ENCODE results near the gene SCN10A. TPM values are rescaled to one million over a fixed set of nuclear protein-coding genes. Genes with fewer than 3 reads are reported as not detected.

Gene SCN10A
- total RNA-seq, 4 donors from 2014 or later = not detected

DNA sequence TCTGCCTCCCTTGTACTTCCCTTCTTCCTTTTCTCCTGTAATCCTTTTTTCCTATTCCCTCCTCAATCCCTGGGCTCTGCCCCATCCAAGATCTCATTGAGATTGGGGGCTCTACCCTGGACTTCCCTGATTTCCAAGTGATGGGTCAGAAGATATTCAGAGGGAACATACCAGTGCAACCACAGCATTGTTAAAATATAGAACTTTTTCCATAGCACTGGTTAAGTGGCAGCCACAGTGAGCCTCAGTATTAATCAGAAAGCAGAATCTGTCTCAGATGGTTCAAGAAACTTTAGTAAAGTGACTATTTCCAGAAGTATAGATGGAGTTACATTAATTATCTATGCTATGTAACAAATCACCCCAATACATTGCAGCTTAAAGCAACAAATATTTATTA lies 18.7 kb upstream of the SCN10A start:
- in situ Hi-C loops (cut with MboI; ENCODE audit: low pct_ligation_motif_present in 1 of 4, low pct_unique_long_range_greater_than_20kb in 1 of 4, low sequenced_read_pairs in 3 of 4) = no loop called here
- intact Hi-C loops (cut with DNase I; ENCODE audit: low total_unique reads) = no loop called here
- no peak for DNase-seq
- Histone ChIP-seq H3K36me3 (no peaks in the 10 kb centered on the region), H3K4me3 (no peak overlapping the region), H3K9me3 (no peaks in the 10 kb centered on the region), H3K27me3 (no peaks in the 10 kb centered on the region), H3K4me1 (peaks cover 0 to 2% (median 0%) of the 10 kb centered on the region in 4 donors), H3K27ac (no peak overlapping the region)
- TF ChIP-seq, protein P1, sequence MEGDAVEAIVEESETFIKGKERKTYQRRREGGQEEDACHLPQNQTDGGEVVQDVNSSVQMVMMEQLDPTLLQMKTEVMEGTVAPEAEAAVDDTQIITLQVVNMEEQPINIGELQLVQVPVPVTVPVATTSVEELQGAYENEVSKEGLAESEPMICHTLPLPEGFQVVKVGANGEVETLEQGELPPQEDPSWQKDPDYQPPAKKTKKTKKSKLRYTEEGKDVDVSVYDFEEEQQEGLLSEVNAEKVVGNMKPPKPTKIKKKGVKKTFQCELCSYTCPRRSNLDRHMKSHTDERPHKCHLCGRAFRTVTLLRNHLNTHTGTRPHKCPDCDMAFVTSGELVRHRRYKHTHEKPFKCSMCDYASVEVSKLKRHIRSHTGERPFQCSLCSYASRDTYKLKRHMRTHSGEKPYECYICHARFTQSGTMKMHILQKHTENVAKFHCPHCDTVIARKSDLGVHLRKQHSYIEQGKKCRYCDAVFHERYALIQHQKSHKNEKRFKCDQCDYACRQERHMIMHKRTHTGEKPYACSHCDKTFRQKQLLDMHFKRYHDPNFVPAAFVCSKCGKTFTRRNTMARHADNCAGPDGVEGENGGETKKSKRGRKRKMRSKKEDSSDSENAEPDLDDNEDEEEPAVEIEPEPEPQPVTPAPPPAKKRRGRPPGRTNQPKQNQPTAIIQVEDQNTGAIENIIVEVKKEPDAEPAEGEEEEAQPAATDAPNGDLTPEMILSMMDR (IDR thresholded peaks at IDR 0.05) = no peak
- no peak for TF ChIP-seq POLR2AphosphoS5 (IDR thresholded peaks at IDR 0.05)
- no peak for TF ChIP-seq EP300 (IDR thresholded peaks at IDR 0.05; ENCODE audit: low read depth)
- no peak for TF ChIP-seq POLR2A (IDR thresholded peaks at IDR 0.05)

DNA sequence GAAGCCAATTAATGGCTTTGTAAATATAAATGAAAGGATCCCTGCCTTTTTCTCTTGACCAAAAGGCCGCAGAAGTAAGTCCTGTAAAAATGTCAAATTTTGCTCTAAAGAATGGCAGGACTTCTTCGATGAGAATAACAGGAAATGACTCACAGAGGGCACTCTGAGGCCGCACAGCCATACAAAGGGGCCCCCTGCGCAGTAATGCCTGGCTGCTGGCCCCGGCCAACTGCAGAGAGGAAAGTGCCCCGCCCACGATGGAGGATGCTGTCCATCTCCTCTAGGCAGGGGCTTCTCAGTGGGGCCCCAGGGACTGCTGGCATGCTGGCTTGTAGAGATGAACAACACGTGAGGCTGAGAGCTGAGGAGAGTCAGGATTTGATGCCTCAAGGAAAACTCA lies 18.1 kb upstream of the SCN10A start:
- H3K27ac ChIP-seq = peak overlapping the region in 1 of 4 donors; percentile 21
- no peaks in the 10 kb centered on the region for H3K27me3 ChIP-seq
- H3K4me3 ChIP-seq = no peak overlapping the region
- WGBS, 2 donors (ENCODE audit: low coverage in 1 of 2) = 0 to 5% methylated on average over 1 to 8 of the region's 8 CpGs
- peak; percentile 9 for DNase-seq
- TF ChIP-seq POLR2A (IDR thresholded peaks at IDR 0.05) (no peak), EP300 (IDR thresholded peaks at IDR 0.05; ENCODE audit: low read depth) (no peak), POLR2AphosphoS5 (IDR thresholded peaks at IDR 0.05) (no peak)
- TF ChIP-seq, protein P1 (IDR thresholded peaks at IDR 0.05) = no peak
- intact Hi-C loops (cut with DNase I; ENCODE audit: low total_unique reads) = no loop called here
- in situ Hi-C loops (cut with MboI; ENCODE audit: low pct_ligation_motif_present in 1 of 4, low pct_unique_long_range_greater_than_20kb in 1 of 4, low sequenced_read_pairs in 3 of 4) = no loop called here
- H3K4me1 ChIP-seq = peaks cover 0 to 2% (median 0%) of the 10 kb centered on the region in 4 donors
- H3K9me3 ChIP-seq = no peaks in the 10 kb centered on the region
- no peaks in the 10 kb centered on the region for H3K36me3 ChIP-seq

DNA sequence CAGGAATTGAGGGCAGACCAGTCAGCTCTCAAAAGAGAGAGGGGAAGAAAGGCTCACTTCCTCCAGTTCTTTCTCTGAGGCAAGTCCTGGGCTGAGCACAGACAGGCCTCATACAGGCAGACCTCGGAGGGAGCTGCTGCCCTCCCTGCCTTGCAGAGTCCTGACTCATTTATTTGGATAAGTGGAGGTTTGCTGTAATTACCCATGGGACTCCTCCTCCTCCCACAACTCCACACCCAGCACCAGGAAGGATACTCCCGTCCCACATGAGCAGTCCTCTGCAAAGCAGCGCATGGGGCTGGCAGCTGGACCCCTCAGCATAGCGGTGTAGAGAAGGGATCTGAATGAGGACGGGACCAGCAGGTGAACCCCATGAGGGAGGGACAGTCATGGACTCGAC lies 13.4 kb upstream of the SCN10A start:
- Histone ChIP-seq H3K4me1 (peaks cover 0 to 2% (median 0%) of the 10 kb centered on the region in 4 donors), H3K36me3 (no peaks in the 10 kb centered on the region), H3K4me3 (no peak overlapping the region), H3K27ac (no peak overlapping the region), H3K27me3 (no peaks in the 10 kb centered on the region), H3K9me3 (no peaks in the 10 kb centered on the region)
- TF ChIP-seq POLR2AphosphoS5 (IDR thresholded peaks at IDR 0.05) = no peak
- 51% methylated on average over 6 of the region's 6 CpGs; no CpG with 5 or more reads in 1 of the 2 donors for WGBS, 2 donors (ENCODE audit: low coverage in 1 of 2)
- no peak for DNase-seq
- intact Hi-C loops (cut with DNase I; ENCODE audit: low total_unique reads) (no loop called here), in situ Hi-C loops (cut with MboI; ENCODE audit: low pct_ligation_motif_present in 1 of 4, low pct_unique_long_range_greater_than_20kb in 1 of 4, low sequenced_read_pairs in 3 of 4) (no loop called here)

DNA sequence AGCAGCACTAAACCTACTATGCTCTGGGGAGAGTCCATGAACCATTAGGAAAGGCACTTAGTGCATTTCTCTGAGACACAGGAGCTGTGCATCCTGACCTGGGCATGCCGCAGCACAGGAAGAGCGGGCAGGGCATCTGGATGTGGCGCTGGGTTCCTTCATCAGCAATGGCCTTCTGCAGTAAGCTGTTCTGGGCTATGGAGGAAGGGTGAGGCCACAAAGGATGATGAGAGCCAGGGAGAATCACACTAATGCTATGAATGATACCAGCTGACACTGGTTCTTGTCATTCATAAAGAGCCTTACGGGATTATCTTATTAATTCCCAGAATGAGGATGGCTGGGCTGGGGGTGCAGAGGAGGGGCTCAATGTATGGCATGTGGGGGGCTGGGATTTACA lies 12.7 kb upstream of the SCN10A start:
- Histone ChIP-seq H3K9me3 (no peaks in the 10 kb centered on the region), H3K27me3 (no peaks in the 10 kb centered on the region), H3K36me3 (no peaks in the 10 kb centered on the region), H3K4me1 (no peaks in the 10 kb centered on the region), H3K4me3 (no peak overlapping the region), H3K27ac (no peak overlapping the region)
- in situ Hi-C loops (cut with MboI; ENCODE audit: low pct_ligation_motif_present in 1 of 4, low pct_unique_long_range_greater_than_20kb in 1 of 4, low sequenced_read_pairs in 3 of 4) (no loop called here), intact Hi-C loops (cut with DNase I; ENCODE audit: low total_unique reads) (no loop called here)
- 81% methylated on average over 4 of the region's 4 CpGs; no CpG with 5 or more reads in 1 of the 2 donors for WGBS, 2 donors (ENCODE audit: low coverage in 1 of 2)
- DNase-seq = no peak
- TF ChIP-seq POLR2AphosphoS5 (IDR thresholded peaks at IDR 0.05) (no peak), POLR2A (IDR thresholded peaks at IDR 0.05) (no peak), EP300 (IDR thresholded peaks at IDR 0.05; ENCODE audit: low read depth) (no peak)

DNA sequence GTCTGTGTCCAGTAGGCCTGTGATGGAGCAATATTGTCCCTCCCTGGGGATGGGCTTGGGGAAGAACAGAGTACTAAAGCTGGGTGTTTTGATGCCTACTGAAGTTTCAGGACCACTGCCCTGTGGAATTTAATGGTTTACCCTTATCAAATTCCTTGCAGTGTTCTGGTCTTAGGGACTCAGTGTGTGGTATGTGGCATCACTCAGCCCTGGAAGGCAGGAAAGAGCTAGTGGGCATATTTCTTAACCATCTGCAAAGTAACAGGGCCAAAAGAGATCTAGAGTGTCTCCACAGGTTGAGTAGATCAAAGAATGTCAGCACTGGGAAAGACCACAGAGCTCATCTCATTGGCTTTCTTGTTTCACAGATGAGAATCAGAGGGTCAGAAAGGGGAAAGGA lies 11.8 kb upstream of the SCN10A start:
- H3K4me1 ChIP-seq = no peaks in the 10 kb centered on the region
- no peak for DNase-seq
- in situ Hi-C loops (cut with MboI; ENCODE audit: low pct_ligation_motif_present in 1 of 4, low pct_unique_long_range_greater_than_20kb in 1 of 4, low sequenced_read_pairs in 3 of 4) (no loop called here), intact Hi-C loops (cut with DNase I; ENCODE audit: low total_unique reads) (no loop called here)
- TF ChIP-seq POLR2A (IDR thresholded peaks at IDR 0.05) = no peak
- no peak for TF ChIP-seq POLR2AphosphoS5 (IDR thresholded peaks at IDR 0.05)
- TF ChIP-seq, protein P1 (IDR thresholded peaks at IDR 0.05) = no peak
- TF ChIP-seq EP300 (IDR thresholded peaks at IDR 0.05; ENCODE audit: low read depth) = no peak
- no peaks in the 10 kb centered on the region for H3K27me3 ChIP-seq
- H3K4me3 ChIP-seq = no peak overlapping the region
- no peaks in the 10 kb centered on the region for H3K36me3 ChIP-seq
- H3K9me3 ChIP-seq = no peaks in the 10 kb centered on the region
- no peak overlapping the region for H3K27ac ChIP-seq

Measured in transverse colon (tissue), 4 donors.